PC-3 (cell line): ENCODE measurements around the gene DOK7. TPM values are rescaled to one million over a fixed set of nuclear protein-coding genes. Genes with fewer than 3 reads are reported as not detected.

ENCODE experiments used
- ATAC-seq: fragments of 200-7000 bp; cut with Tn5 transposase; 2 replicates; pipeline ENCODE4 v1.9.1; 2020; ENCODE audit warnings: mild to moderate bottlenecking, moderate library complexity
- BruUV-seq: library from RNA; stranded (reverse); fragments of 400-500 nt; replicated peaks from 2 replicates; lab custom pipeline; 2021; lab: Mats Ljungman, UMichigan
- CTCF ChIA-PET: fragments of 300-600 bp; sonication (Branson Sonifier 250); formaldehyde crosslinking; loops from one replicate; lab custom pipeline; 2022; ENCODE audit warnings: antibody characterized with exemption; lab: Charles Lee
- POLR2A ChIA-PET: fragments of 300-600 bp; sonication (Branson Sonifier 250); formaldehyde crosslinking; loops from one replicate; lab custom pipeline; 2022; ENCODE audit warnings: antibody characterized with exemption; ENCODE audit not compliant: unreplicated experiment; lab: Charles Lee
- DNase-seq: peaks from one replicate; pipeline ENCODE4 v3.0.0-alpha.2; 2015
- H2AFZ ChIP-seq: fragments of 300-600 bp; sonication (generic); 2 replicates; pipeline ENCODE4 v1.6.0; 2016; ENCODE audit warnings: antibody characterized with exemption, low read length
- H3F3A ChIP-seq: fragments of 300-600 bp; sonication (generic); one replicate; pipeline ENCODE4 v1.6.0; 2017; ENCODE audit warnings: antibody characterized with exemption, low read length, control low read depth, mild to moderate bottlenecking; ENCODE audit not compliant: unreplicated experiment
- H3K27ac ChIP-seq: fragments of 300-600 bp; sonication (generic); 2 replicates; pipeline ENCODE4 v1.5.1; 2016; ENCODE audit warnings: mild to moderate bottlenecking, low read length
- H3K27me3 ChIP-seq: fragments of 300-600 bp; sonication (generic); 2 replicates; pipeline ENCODE4 v1.6.1; 2016; ENCODE audit warnings: low read length, mixed read lengths
- H3K36me3 ChIP-seq: fragments of 300-600 bp; sonication (generic); 2 replicates; pipeline ENCODE4 v1.6.1; 2016; ENCODE audit warnings: low read depth, mixed run types, low read length, mixed read lengths
- H3K4me1 ChIP-seq: fragments of 300-600 bp; sonication (generic); 2 replicates; pipeline ENCODE4 v1.5.1; 2016; ENCODE audit warnings: low read length; ENCODE audit not compliant: insufficient read depth
- H3K4me2 ChIP-seq: fragments of 300-600 bp; sonication (generic); 2 replicates; pipeline ENCODE4 v1.6.0; 2016; ENCODE audit warnings: low read length
- H3K4me3 ChIP-seq: fragments of 300-600 bp; sonication (generic); 2 replicates; pipeline ENCODE4 v1.5.1; 2016; ENCODE audit warnings: mild to moderate bottlenecking, low read length, mixed read lengths
- H3K79me2 ChIP-seq: fragments of 300-600 bp; sonication (generic); 2 replicates; pipeline ENCODE4 v1.6.1; 2017; ENCODE audit warnings: low read length, mixed read lengths
- H3K9ac ChIP-seq: fragments of 300-600 bp; sonication (generic); 2 replicates; pipeline ENCODE4 v1.6.0; 2016; ENCODE audit warnings: mild to moderate bottlenecking, low read length
- H3K9me2 ChIP-seq: fragments of 300-600 bp; sonication (generic); replicated peaks from 2 replicates; pipeline ENCODE4 v1.6.1; 2016; ENCODE audit warnings: mixed run types, low read length, mixed read lengths
- H3K9me3 ChIP-seq: fragments of 300-600 bp; sonication (generic); 2 replicates; pipeline ENCODE4 v1.6.1; 2016; ENCODE audit warnings: low read length, mixed read lengths
- H4K20me1 ChIP-seq: fragments of 300-600 bp; sonication (generic); 2 replicates; pipeline ENCODE4 v1.6.1; 2016; ENCODE audit warnings: low read length, mixed read lengths
- CTCF ChIP-seq: fragments of 300-600 bp; sonication (generic); conservative IDR thresholded peaks from 2 replicates; pipeline ENCODE4 v1.5.1; 2017; ENCODE audit warnings: antibody characterized with exemption, low read depth, mild to moderate bottlenecking, low read length
- EZH2 ChIP-seq: fragments of 300-600 bp; sonication (generic); IDR thresholded peaks from one replicate; pipeline ENCODE4 v1.6.1; 2017; ENCODE audit warnings: antibody characterized with exemption, mild to moderate bottlenecking, low read length; ENCODE audit not compliant: unreplicated experiment
- EZH2phosphoT487 ChIP-seq: fragments of 300-600 bp; sonication (generic); IDR thresholded peaks from 2 replicates; pipeline ENCODE4 v1.6.1; 2018; ENCODE audit warnings: mild to moderate bottlenecking, antibody characterized with exemption, low read length, borderline replicate concordance
- intact Hi-C: fragments of 100-400 bp; cut with micrococcal nuclease; formaldehyde crosslinking; loops from 2 replicates; pipeline ENCODE4 v1.9.0; 2023
- total RNA-seq: library from RNA; depleted of rRNA; stranded (reverse); fragments of >200 nt; gene quantifications from 2 replicates; pipeline ENCODE4 v1.2.3, GENCODE V29; 2014

Gene DOK7
- total RNA-seq, 1 experiment from 2014 or later: 2.5 TPM

- Histone ChIP-seq H3F3A (no peaks in the 10 kb centered on the region), H3K4me2 (no peak overlapping the region), H4K20me1 (no peaks in the 10 kb centered on the region), H3K4me1 (no peaks in the 10 kb centered on the region), H3K9ac (no peak overlapping the region), H3K36me3 (no peaks in the 10 kb centered on the region), H2AFZ (no peak overlapping the region), H3K27ac (no peak overlapping the region), H3K79me2 (no peaks in the 10 kb centered on the region), H3K4me3 (no peak overlapping the region), H3K9me3 (no peaks in the 10 kb centered on the region), H3K9me2 (no peaks in the 10 kb centered on the region), H3K27me3 (no peaks in the 10 kb centered on the region)
- DNase-seq: peak; percentile 9
- no TSS peak for BruUV-seq
- no peak for ATAC-seq
- TF ChIP-seq EZH2: no peak
- peak; percentile 46 for TF ChIP-seq CTCF
- intact Hi-C loops: no loop called here
- ChIA-PET POLR2A (no interaction called here), CTCF (no interaction called here)
These were observed 44.9 kb upstream of the DOK7 start for GRCh38 chr4:3418029-3418762.

- POLR2A ChIA-PET: no interaction called here
- DNase-seq: no peak
- CTCF ChIA-PET: no interaction called here
- Histone ChIP-seq H3K36me3 (no peaks in the 10 kb centered on the region), H3K4me2 (no peak overlapping the region), H3F3A (no peaks in the 10 kb centered on the region), H2AFZ (no peak overlapping the region), H3K79me2 (no peaks in the 10 kb centered on the region), H3K9ac (no peak overlapping the region), H3K4me3 (no peak overlapping the region), H4K20me1 (no peaks in the 10 kb centered on the region), H3K4me1 (no peaks in the 10 kb centered on the region), H3K9me3 (no peaks in the 10 kb centered on the region), H3K9me2 (no peaks in the 10 kb centered on the region), H3K27ac (no peak overlapping the region), H3K27me3 (no peaks in the 10 kb centered on the region)
- intact Hi-C loops: no loop called here
- no TSS peak for BruUV-seq
- no peak for ATAC-seq
- TF ChIP-seq EZH2phosphoT487 (no peak), EZH2 (no peak), CTCF (no peak)
These were observed 43.1 kb upstream of the DOK7 start for GRCh38 chr4:3419836-3420605.

- no TSS peak for BruUV-seq
These were observed 42.5 kb upstream of the DOK7 start for GRCh38 chr4:3420606-3420955.

More at GRCh38 chr4:3420606-3420955, 42.5 kb upstream of the DOK7 start:
- no peak for DNase-seq
- intact Hi-C loops: no loop called here
- Histone ChIP-seq H3K9ac (no peak overlapping the region), H3K27me3 (no peaks in the 10 kb centered on the region), H4K20me1 (no peaks in the 10 kb centered on the region), H3F3A (no peaks in the 10 kb centered on the region), H3K4me1 (no peaks in the 10 kb centered on the region), H2AFZ (no peak overlapping the region), H3K4me2 (no peak overlapping the region), H3K9me3 (no peaks in the 10 kb centered on the region), H3K9me2 (no peaks in the 10 kb centered on the region), H3K36me3 (no peaks in the 10 kb centered on the region), H3K4me3 (no peak overlapping the region), H3K27ac (no peak overlapping the region), H3K79me2 (no peaks in the 10 kb centered on the region)
- ChIA-PET POLR2A (no interaction called here), CTCF (no interaction called here)
- no peak for ATAC-seq
- no peak for TF ChIP-seq CTCF
- TF ChIP-seq EZH2phosphoT487: no peak
- no peak for TF ChIP-seq EZH2
